Skin epidermis (tissue), 12 donors: ENCODE results near the gene TMCO4.
"Not testable (repeated sequence)": the region's sequence is repeated elsewhere in the genome, so short reads cannot be mapped to it uniquely, and the experiment has no call there.

Experiments
- H3K27ac ChIP-seq, 21 experiments: fragments of 200-600 bp; sonication (generic) in 11 of 21; one replicate each; pipeline ENCODE4 v1.5.0; 2020; ENCODE audit warnings: mild to moderate bottlenecking in 3 of 21, inconsistent platforms in 2 of 21, moderate library complexity in 2 of 21
- H3K4me3 ChIP-seq, 7 experiments: fragments of 200-600 bp; sonication (generic) in 2 of 7; one replicate each; pipeline ENCODE4 v1.5.0; 2020; ENCODE audit warnings: inconsistent platforms in 2 of 7, mild to moderate bottlenecking in 2 of 7, moderate library complexity in 1 of 7

The TMCO4 gene

DNA sequence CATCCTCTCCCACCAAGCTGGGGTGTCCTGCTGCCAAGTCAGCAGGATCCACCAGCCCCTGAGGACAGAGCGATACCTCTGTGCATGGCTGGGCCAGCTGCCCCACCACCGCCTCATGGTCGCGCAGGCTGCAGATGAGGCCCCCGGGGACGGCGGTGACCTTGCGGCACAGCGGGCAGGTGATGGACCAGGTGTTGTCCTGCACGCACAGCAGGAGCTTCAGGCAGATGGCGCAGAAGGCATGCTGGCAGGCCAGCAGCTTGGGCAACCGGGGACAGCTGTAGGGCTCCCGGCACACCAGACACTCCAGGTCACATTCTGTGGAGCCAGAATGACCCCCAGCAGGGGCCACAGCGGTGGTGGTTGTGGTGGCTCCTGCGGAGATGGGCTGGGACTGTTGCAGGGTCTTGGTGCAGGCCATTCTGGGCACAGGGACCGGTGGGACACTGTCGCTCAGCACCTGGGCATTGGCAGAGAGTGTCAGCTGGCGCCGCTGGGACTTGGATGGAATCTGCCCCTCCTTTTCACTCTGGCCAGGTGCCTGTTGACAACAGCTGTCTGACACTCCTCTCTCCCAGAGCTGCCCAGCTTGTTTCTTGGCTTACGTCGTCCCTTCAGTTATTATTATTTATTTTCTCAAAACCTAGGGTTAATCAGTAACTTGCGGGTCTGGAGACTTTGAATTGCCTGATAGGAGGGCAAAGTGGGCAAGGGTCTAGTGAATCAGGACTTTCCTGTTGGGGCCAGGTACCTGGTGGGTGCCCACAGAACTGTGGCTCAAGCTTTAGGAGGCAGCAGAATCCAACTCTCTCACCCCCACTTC, 15.2 kb upstream of the TMCO4 start, which contains the start of gene RNF186:
Gene RNF186, minus strand, starts transcription at position 603 of the 823 bp plus-strand sequence. Its CDS starts 182 bp downstream, at position 421.
- Histone ChIP-seq H3K27ac (no peak within 1 kb of the TSS), H3K4me3 (no peak within 1 kb of the TSS)

DNA sequence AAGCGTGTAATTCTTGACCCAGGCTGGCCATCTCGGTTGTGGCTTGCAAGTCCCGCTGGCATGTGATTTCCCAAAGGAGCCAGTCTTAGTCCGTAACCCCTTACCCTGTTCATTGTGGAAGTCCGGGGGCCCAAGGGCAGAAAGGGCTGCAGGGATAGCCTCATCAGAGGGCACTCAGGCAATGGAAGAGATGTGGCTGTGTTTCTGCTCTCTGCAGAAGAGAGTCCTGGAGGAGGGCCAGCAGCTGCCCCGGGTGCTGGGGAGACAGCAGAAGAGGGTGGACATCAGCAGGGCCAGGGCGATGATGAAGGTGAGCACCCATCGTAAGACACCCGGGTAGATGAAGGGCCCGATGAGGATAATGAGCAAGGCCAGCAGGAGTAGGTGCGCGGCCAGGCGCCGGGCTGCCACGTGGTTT, 14.5 kb upstream of the TMCO4 start:
- H3K4me3 ChIP-seq = no peak overlapping the region
- H3K27ac ChIP-seq = no peak overlapping the region

DNA sequence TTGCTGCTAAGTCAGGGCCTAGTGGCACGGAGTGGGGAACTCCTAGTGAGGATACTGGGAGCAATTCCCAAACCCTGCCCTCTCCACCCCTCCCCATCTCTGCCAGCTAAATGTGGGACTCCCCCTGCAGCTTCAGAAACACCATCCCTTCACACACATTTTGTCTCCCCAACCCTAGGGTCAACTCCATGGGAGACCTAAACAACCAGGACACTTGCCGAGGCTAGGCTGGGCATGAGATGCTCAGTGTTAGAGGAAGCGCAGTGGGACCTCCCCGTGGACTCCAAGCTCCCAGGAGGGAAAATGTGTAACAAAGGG, 13.9 kb upstream of the TMCO4 start:
- Histone ChIP-seq H3K4me3 (no peak overlapping the region), H3K27ac (no peak overlapping the region)

DNA sequence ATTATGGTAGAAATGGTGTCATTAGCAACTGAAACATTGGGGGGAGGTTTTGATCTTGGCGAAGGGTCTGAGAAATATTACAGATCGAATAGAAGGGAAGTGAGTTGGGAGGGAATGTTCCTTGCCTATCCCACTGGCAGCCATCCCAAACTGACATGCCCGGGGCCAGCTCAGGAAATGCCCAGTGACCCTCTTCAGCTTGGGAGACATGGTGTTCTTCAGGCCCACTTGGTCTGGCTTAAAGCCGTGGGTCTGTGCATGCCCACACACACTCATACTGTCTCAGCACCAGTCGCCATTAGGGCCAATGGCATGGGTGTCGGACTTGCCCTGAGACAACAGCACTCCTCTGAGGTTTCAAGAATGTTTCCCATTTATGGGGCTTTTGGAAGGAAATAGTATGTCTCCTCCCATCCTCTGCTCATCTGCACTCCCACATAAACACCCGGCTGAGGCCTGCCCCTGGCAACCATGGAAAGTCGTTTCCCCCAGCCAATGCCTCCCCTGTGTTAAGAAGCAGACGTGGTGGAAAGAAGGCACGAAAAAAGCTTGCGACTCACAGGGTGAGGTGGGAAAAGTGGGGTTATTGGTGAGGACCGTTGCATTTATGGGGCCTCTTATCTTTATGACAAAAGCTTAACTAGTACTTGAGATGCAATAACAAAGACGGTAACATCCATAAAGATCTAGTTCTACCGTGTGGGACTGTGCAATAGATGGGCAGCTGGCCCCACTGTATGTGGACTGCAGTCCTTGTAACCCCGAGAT, 13.3 kb upstream of the TMCO4 start:
- Histone ChIP-seq H3K4me3 (no peak overlapping the region), H3K27ac (no peak overlapping the region)

DNA sequence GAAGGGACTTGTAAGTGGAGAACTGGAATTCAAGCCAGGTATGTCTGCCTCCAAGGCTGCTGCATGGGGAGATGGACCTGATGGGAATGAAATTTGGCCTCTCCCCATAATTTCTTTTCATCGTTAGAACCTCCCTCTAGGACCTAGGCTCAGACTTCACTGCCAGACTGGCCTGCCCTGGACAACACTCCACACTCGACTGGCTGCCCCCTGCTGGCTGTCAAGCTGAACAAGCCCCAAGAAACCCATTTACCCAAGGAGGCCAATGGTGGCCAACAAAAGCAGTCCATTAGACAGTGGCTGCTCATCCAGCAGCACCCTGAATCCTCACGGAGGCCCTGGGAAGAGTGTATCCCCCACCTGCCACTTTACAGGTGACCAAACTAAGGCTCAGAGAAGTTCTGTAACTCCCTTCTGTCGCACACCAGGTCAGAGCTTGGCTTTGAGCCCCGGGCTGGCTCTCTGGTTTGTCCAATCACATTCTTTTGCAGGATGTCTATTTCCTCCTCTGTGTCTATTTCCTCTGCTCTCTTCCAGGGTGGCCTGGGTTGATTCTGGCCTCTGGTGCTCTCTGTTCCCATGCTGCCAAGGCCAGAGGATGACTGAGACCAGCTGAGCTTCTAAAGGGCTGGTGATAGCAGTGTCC, 11.6 kb upstream of the TMCO4 start:
- Histone ChIP-seq H3K27ac (no peak overlapping the region), H3K4me3 (no peak overlapping the region)

DNA sequence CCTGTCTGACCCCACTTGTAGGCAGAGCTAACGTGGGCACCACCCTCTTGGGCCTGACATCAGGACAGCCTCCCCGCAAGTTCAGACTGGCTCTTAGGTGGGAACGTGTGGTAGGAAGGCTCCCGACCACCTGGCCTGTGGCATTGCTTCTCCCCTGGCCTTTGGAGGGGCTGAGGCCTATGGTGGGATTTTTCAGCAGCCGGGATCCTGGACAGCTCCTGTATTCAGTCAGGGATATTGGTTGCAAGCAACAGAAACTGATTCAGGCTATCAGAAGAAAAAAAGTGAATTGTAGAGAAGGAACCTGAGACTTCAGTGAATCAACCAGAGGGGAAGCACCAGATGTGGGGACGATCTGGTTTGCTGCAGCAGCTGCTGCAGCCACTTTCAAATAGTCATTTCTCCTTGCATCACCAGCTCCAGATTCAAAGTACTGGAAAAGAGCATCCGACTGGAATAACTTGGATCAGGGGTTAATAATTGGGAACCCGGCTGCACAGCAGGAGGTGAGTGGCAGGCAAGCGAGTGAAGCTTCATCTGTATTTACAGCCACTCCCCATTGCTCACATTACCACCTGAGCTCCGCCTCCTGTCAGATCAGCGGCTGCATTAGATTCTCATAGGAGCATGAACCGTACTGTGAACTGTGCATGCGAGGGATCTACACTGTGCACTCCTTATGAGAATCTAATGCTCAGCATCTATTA, 9.5 kb upstream of the TMCO4 start:
- Histone ChIP-seq H3K27ac (no peak overlapping the region), H3K4me3 (no peak overlapping the region)

DNA sequence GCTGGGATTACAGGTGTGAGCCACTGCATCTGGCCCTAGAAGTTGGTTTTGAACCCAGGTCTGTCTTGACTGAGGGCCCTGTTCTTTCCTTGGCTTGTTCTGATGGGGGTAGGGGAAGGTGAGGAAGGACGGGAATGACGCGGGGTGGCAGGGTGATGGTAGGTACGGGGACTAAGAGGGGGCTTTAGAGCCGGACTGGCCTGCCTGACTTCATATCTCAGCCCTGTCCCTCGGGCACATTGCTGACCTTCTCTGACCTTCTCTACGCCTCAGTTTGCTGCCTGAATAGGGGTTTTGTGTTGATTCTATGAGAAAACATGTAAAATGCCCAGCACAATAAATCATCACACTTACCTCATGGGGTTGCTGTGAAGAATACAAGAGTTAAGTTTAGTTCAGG, 8.6 kb upstream of the TMCO4 start:
- Histone ChIP-seq H3K4me3 (no peak overlapping the region), H3K27ac (no peak overlapping the region)

DNA sequence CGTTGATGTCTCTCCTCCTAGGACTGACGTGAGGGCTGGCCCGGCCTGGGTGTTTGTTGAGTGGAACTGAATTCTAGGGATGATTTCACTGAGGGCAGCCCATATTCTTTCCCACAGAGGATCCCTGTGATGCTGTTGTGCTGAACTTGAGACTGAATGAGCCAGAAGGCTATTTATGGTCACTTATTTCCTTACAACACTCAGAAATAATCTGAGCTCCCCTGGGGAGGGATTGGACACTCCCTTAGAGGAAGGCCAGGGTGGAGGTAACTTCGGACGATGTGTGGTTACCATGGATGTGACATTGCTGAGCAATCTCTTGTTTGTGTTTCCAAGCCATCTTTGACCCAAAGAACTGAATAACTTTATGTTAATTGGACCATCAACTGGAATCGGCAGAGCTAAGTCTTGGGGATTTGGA, 5.1 kb upstream of the TMCO4 start:
- no peak overlapping the region for H3K27ac ChIP-seq
- H3K4me3 ChIP-seq = no peak overlapping the region

DNA sequence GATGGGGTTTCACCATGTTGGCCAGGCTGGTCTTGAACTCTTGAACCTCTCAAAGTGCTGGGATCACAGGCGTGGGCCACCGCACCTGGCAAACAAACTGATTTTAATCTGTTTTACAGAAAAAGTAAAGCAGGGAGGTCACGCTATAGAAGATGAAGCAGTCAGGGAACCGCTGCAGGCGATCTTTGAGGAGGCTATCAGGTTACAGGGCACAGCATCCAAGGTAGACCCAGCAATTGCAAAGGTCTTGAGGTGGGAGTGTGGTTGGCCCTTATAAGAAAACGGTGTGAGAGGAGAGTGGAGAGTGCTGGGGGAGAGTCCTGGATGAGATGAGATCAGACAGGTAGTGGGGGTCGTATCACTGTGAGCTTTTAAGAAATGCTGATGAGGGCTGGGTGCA, 2.6 kb upstream of the TMCO4 start:
- H3K27ac ChIP-seq = no peak overlapping the region
- H3K4me3 ChIP-seq = no peak overlapping the region

DNA sequence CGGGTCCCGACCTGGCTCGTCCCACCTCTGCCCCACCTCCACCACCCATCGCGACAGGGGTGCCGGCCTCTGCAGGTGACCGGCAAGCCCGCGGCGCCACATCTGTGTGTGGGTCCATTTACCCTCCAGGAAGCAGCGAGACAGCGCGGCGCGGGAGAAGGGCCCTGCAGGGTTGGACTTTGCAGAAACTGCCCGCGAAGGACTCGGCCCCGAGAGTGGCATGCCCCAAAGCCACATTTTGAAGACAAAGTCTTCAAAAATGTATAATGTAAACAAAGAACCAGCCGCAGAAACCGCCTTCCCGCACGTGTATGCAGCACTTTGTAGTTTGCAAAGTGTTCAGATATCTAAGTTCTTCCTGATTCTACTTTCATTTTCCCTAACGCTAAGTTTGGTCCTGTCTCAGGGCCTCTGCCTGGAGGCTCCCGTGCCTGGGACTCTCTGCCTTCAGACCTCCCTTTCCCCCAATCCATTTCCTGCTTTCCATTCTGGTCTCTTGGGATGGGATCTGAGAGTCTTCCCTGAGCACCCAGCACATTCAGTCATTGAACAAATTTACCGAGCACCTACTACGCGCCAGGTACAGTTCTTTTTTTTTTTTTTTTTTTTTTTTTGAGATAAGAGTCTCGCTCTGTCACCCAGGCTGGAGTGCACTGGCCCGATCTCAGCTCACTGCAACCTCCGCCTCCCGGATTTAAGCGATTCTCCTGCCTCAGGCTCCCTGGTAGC, 524 bp upstream of the TMCO4 start:
- peak overlapping the region; percentile 23 to 96 (median 87) for H3K27ac ChIP-seq
- H3K4me3 ChIP-seq = peak overlapping the region; percentile 46 to 71 (median 57)

DNA sequence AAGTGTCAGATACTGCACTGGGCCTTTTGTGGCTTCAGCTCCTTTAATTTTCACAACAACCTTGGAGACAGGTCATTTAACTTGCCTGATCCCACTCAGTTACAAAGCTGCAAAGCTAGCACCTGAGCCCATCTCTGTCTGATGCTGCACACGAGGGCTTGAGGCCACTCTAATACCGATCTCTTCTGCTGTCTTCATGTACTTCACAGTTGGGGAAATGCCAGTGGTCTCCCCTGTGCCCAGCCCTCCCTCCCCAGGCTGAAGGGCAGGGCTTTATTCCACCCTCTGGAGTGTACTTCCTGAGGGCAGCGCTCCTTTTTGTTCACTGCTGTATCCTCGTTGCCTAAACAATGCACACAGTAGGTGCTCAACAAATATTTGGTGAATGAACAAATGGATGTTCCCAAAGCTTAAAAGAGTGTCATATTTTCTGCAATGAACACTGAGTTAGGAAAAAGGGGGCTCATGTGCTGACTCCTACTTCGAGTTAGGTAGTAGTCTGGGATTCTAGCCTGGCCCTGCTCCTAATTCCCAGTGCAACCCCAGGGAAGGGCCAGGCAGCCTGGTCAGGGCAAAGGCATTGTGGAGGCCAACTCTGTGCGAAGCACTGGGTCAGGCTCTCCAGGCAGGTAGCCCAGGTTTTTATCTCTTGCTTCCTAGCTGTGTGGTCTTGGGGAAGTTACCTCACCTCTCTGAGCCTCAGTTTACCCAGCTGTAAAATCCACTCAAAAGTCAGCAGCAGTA, 1.1 kb downstream of the TMCO4 start:
- Histone ChIP-seq H3K4me3 (peak overlapping the region; percentile 46 to 71 (median 57)), H3K27ac (peak overlapping the region in 20 of 21 experiments; percentile 68 to 96 (median 87))

DNA sequence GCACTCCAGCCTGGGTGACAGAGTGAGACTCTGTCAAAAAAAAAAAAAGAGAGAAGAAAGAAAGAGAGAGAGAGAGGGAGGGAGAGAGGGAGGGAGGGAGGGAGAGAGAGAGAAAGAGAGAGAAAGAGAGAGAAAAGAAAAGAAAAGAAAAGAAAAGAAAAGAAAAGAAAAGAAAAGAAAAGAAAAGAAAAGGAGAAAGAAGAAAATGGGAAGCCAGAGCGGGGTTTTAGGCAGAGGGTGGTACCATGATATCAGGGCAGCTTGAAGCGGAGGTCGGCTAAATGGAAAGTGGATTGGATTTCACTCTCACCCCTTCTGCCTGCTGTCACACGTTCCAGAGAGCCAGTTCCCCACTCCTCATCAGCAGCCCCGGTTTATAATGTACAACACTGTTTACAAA, 1.9 kb downstream of the TMCO4 start:
- Histone ChIP-seq H3K27ac (peak overlapping the region in 5 of 21 experiments; percentile 10 to 89 (median 45)), H3K4me3 (no peak overlapping the region)

DNA sequence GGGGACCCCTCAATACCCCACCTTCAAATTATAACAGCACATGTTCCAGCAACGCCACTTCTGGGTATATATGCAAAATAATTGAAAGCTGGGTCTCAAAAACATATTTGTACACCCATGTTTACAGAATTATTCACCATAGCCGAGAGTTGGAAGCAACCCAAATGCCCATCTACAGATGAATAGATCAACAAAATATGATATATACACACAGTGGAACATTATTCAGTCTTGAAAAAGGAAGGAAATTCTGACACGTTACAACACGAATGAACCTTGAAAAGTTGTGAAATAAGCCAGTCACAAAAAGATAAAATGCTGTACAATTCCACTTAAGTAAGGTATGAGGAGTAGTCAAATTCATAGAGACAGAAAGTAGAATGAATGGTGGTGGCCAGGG, 5.1 kb downstream of the TMCO4 start:
- no peak overlapping the region for H3K27ac ChIP-seq
- no peak overlapping the region for H3K4me3 ChIP-seq

DNA sequence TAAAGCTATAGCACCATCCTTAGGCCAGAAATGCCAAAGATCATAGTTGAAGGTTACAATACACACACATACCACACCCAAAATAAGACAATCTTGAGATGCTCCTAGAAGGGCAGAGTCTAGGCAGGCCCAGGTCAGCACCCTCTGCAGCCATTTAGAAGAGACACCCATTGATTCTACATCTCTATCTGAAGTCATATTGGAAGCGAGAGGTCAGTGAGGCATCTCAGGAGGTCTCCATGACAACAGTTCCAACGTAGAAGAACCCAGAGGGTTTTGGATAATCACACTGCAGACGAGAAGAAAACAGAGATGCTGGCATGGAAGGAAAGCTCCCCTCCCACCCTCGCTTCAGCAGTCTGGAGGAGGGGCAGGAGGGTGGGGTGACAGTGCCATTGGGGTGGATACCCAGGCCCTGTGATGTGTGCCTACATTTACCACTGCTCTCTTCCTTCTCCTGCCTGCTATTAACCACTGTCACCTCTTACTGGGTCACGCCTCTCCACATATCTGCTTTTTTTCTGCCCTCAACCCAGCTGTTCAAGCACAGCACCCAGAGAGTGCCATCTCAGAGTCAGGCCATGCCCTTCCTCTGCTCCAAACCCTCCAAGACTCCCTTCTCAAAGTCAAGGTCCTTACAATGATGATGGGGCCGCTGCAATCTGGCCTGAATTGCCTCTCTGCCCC, 6.2 kb downstream of the TMCO4 start:
- Histone ChIP-seq H3K27ac (no peak overlapping the region), H3K4me3 (no peak overlapping the region)

DNA sequence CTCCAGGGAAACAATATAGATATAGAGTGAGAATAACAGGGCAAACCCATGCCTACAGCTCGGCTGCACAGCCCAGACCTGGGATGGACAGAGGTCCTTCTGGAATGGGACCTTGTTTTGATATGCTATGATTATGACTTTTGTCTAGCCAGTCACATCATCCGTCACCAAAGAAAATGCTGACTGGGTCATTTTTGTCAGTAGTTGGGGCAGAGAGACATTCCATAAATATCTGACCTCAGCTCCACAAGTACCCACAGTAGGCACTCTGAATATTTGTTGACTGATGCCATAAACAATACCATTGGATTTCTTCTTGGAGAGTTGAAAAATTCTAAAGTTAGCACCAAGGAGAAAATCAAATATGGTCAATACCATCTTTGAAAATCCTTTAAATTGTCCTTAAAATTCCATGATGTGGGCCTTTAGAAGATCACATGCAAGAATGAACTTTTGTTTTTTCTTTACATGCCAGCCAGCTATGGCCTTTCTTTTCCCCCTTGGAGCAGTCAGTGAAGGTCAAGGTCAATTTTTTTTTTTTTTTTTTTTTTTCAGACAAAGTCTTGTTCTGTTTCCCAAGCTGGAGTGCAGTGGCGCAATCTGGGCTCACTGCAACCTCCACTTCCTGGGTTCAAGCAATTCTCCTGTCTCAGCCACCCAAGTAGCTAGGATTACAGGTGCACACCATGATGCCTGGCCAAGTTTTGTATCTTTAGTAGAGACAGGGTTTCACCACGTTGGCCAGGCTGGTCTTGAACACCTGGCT, 7.3 kb downstream of the TMCO4 start:
- no peak overlapping the region for H3K27ac ChIP-seq
- no peak overlapping the region for H3K4me3 ChIP-seq

DNA sequence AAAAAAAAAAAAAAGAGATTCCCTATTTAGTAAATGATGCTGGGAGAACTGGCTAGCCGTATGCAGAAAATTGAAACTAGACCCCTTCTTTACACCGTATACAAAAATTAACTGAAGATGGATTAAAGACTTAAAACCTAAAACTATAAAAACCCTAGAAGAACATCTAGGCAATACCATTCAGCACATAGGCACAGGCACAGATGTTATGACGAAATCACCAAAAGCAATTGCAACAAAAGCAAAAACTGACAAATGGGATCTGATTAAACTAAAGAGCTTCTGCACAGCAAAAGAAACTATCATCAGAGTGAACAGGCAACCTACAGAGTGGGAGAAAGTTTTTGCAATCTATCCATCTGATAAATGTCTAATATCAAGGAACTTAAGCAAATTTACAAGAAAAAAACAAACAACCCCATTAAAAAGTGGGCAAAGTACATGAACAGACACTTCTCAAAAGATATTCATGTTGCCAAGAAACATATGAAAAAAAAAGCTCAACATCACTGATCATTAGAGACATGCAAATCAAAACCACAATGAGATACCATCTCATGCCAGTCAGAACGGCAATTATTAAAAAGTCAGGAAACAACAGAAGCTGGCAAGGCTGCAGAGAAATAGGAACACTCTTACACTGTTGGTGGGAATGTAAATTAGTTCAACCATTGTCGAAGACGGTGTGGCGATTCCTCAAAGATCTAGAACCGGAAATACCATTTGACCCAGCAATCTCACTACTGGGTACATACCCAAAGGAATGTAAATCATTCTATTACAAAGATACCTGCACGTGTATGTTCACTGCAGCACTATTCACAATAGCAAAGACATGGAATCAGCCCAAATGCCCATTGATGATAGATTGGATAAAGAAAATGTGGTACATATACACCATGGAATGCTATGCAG, 9.4 kb downstream of the TMCO4 start:
- not testable (repeated sequence) for H3K4me3 ChIP-seq, H3K27ac ChIP-seq
